GM18508 (cell line): Measurements from ENCODE around the gene NR1H2.

Source experiments
- ATAC-seq: cut with Tn5 transposase; IDR thresholded peaks from one replicate; pipeline ENCODE4 v1.9.1; 2021; ENCODE audit warnings: moderate number of reproducible peaks; ENCODE audit not compliant: insufficient read depth, unreplicated experiment

NR1H2 gene

GRCh38 chr19:50420127-50420526, 43.9 kb downstream of the NR1H2 start:
- no peak for ATAC-seq

- ATAC-seq, result no peak
These were observed 44.6 kb downstream of the NR1H2 start for GRCh38 chr19:50420808-50421207.

- ATAC-seq, result no peak
These were observed 46.4 kb downstream of the NR1H2 start for GRCh38 chr19:50422397-50423278.

DNA sequence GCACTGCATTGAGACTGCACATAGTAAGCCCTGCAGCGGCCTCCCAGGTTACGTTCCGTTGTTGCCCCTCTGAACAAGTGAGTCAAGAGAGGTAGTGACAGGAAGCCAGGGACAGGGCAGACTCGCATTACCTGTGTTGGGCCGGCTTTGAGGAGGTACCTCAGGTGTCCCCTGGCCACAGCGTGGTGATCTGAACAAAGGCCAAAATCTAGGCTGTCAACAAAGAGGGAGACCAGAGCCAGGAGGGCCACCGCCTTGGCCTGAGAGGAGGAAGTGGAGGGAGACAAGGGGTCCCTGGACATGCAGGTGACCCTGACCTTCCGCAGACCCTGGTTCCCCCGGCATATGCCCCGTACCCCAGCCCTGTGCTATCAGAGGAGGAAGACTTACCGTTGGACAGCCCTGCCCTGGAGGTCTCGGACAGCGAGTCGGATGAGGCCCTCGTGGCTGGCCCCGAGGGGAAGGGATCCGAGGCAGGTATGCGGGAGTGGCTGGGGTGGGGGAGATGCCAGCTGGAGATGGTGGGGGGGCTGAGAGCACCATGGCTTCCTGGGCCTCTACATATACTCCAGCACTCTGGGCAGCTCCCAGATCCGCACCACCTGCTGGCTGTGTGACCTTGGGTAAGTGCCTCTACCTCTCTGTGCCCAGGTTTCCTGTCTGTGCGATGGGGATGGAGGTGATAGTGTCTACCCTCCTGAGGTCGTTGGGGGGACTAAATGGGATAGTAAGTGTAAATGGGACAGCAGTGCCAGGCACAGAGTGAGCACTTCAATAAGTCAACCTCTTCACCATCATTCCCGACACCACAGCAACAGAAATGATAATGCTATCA, 47.2 kb downstream of the NR1H2 start:
- no peak for ATAC-seq

DNA sequence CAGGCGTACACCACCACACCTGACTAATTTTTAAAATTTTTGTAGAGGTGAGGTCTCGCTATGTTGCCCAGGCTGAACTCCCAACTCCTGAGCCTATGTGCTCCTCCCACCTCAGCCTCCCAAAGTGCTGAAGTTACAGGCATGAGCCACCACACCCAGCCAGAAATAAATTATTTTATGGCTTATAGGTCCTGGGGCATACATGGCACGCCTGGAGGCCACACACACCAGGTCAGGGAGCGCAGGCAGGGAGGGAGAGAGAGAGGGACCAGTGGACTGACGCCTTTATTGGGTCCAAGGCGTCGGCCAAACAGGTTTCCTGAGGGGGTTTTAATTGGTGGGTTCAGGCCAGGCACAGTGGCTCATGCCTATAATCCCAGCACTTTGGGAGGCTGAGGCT, 49.3 kb downstream of the NR1H2 start:
- no peak for ATAC-seq

- no peak for ATAC-seq
These were observed 51.2 kb downstream of the NR1H2 start for GRCh38 chr19:50427318-50427925.

DNA sequence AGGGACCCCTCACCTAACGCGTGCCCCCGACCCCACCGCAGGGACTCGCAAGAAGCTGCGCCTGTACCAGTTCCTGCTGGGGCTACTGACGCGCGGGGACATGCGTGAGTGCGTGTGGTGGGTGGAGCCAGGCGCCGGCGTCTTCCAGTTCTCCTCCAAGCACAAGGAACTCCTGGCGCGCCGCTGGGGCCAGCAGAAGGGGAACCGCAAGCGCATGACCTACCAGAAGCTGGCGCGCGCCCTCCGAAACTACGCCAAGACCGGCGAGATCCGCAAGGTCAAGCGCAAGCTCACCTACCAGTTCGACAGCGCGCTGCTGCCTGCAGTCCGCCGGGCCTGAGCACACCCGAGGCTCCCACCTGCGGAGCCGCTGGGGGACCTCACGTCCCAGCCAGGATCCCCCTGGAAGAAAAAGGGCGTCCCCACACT, 51.8 kb downstream of the NR1H2 start:
- no peak for ATAC-seq

DNA sequence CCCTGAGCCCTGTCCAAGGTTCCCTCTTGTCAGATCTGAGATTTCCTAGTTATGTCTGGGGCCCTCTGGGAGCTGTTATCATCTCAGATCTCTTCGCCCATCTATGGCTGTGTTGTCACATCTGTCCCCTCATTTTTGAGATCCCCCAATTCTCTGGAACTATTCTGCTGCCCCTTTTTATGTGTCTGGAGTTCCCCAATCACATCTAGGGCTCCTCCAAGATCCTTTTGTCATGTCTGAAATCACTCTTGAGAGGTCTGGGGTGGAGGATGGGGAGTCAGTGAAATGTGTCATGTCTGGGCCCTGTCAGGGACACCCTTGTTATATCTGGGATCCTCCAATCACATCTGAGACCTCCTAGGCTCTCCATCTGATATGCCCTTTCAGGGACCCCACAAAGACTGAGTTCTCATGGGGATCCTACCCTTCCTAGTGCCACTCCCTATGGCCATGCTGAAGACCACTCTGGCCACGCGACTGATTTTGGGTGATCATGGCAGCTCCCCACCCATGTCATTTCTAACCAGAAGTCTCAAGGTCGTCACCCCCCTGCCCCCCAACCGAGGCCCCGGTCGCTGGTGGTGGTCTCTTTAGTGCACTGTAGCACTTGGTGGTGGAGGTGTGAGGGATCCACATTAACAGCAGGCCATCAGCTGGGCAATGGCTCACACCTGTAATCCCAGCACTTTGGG, 52.7 kb downstream of the NR1H2 start:
- ATAC-seq, result no peak

DNA sequence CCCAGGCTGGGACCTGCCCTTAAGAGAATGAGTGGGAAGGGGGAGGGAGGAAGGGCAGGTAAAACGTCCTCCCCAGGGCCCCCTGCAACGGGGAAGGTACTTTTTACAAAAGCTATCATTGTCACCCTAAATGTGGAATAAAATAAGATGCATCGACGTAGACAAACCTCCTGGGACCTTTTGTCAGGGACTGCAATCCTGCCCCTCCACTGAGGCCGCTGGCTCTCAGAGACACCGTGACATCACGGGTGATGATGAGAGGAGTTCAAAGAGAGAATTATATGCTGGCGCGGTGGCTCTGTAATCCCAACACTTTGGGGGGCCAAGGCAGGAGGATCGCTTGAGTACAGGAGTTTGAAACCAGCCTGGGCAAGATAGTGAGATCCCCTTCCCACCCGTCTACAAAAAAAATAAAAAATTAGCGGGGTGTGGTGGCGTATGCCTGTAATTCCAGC, 54.7 kb downstream of the NR1H2 start:
- no peak for ATAC-seq

- no peak for ATAC-seq
These were observed 55.3 kb downstream of the NR1H2 start for GRCh38 chr19:50431343-50432220.

DNA sequence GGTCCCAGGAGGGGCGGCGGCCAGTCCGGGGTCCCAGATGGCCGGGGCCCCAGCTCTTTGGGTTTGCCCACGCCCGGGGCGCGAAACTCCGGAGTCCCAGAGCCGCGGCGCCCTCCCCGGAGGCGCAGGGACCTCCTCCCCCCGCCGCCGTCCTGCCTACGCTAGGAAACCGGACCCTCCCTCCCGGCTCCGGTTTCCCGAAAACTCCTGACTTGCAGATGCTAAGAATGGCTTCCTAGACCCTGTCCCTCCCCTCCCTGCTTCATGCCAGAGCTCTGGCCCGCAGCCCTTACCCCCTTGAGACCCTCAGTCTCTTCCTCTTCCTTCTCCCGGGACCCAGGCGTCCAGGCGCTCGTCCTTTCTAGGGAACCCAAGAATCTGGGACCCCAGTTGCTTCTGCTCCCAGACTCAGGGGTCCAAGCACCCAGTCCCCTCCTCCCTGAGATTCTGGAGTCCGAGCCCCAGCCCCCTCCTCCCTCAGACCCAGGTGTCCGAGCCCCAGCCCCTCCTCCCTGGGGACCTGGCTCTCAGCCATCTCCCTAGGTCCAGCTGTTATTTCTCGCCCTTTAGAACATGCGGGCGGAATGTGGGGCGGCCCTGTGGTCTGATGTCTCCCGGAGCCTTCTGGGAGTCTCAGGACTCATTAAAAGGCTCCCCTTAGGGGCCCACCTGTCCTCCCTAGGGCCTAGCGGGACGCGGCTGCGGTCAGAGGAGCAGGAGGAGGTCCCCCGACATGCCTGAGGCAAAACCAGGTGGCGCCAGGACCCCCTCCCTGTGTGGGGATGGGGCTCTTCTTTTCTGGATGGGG, 56.2 kb downstream of the NR1H2 start, which contains the start of gene MYBPC2:
Gene MYBPC2 (plus strand): TSS at position 672 of the 808 bp plus-strand sequence. CDS start 62 bp downstream, at position 734.
- no peak for ATAC-seq
